ENCODE results near the gene CNRIP1. TPM values are rescaled to one million over a fixed set of nuclear protein-coding genes. Genes with fewer than 3 reads are reported as not detected.

CNRIP1 gene
- total RNA-seq, 1 experiment from 2014 or later = not detected

GRCh38 chr2:68316111-68316510, 3.6 kb downstream of the CNRIP1 start:
- Histone ChIP-seq H3K4me1 (ENCODE audit: control insufficient read depth in 1 of 2, insufficient read depth in 2 of 2, low read length in 2 of 2) (no peaks in the 10 kb centered on the region), H3K4me3 (replicated peaks in 1 of 2; ENCODE audit: low read depth in 1 of 2, low read length in 2 of 2) (no peak overlapping the region), H2AFZ (ENCODE audit: low read depth, low read length, poor library complexity, severe bottlenecking) (no peak overlapping the region), H3K27me3 (ENCODE audit: insufficient read depth, low read length) (no peaks in the 10 kb centered on the region), H3K4me2 (ENCODE audit: low read length) (no peak overlapping the region), H4K20me1 (ENCODE audit: insufficient read depth) (no peaks in the 10 kb centered on the region), H3K79me2 (ENCODE audit: insufficient read depth, low read length) (no peaks in the 10 kb centered on the region), H3K27ac (ENCODE audit: low read depth, low read length) (no peak overlapping the region), H3K9me2 (ENCODE audit: insufficient read depth) (no peaks in the 10 kb centered on the region), H3K9ac (ENCODE audit: low read length) (no peak overlapping the region), H3K9me3 (ENCODE audit: control insufficient read depth in 1 of 2, insufficient read depth in 1 of 2, low read depth in 1 of 2, low read length in 2 of 2) (no peaks in the 10 kb centered on the region), H3K36me3 (ENCODE audit: control insufficient read depth in 1 of 2, insufficient read depth in 2 of 2, low read length in 2 of 2) (no peaks in the 10 kb centered on the region)
- TF ChIP-seq FOSL1 (IDR thresholded peaks at IDR 0.05; ENCODE audit: low read depth) = no peak
- no peak for TF ChIP-seq ELF1 (IDR thresholded peaks at IDR 0.05; ENCODE audit: borderline replicate concordance, low read depth)
- TF ChIP-seq MAX (IDR thresholded peaks at IDR 0.05) = no peak
- no peak for TF ChIP-seq JUND (IDR thresholded peaks at IDR 0.05)
- TF ChIP-seq POLR2AphosphoS5 (IDR thresholded peaks at IDR 0.05; ENCODE audit: low read depth, low read length) = no peak
- no peak for TF ChIP-seq ATF3 (IDR thresholded peaks at IDR 0.05)
- TF ChIP-seq SP1 (IDR thresholded peaks at IDR 0.05; ENCODE audit: low read depth) = no peak
- no peak for TF ChIP-seq EGR1 (IDR thresholded peaks at IDR 0.05; ENCODE audit: low read depth)
- no peak for TF ChIP-seq CTCF (IDR thresholded peaks at IDR 0.05 in 2 of 3, conservative IDR thresholded peaks at IDR 0.05 in 1 of 3; ENCODE audit: borderline replicate concordance in 1 of 3, insufficient read depth in 1 of 3, low read depth in 2 of 3, low read length in 2 of 3)
- no peak for TF ChIP-seq RAD21 (IDR thresholded peaks at IDR 0.05; ENCODE audit: low read depth)
- ATAC-seq (no peak), DNase-seq (ENCODE audit: low read depth, low spot score) (no peak)
- BruUV-seq (replicated peaks) = no TSS peak
- intact Hi-C loops (cut with micrococcal nuclease) = no loop called here
- ChIA-PET RAD21 (ENCODE audit: low non-redundant PET in 1 of 2, low total read pairs in 2 of 2, uncharacterized antibody in 2 of 2, unreplicated experiment in 2 of 2) (no interaction called here), POLR2A (no interaction called here), CTCF (no interaction called here)
